HG02884 (cell line): Measurements from ENCODE around the gene SNTA1.
"Not testable (repeated sequence)": the region's sequence is repeated elsewhere in the genome, so short reads cannot be mapped to it uniquely, and the experiment has no call there.

Source experiments
- ATAC-seq: cut with Tn5 transposase; IDR thresholded peaks from one replicate; pipeline ENCODE4 v1.9.1; 2021; ENCODE audit warnings: mild to moderate bottlenecking, moderate library complexity; ENCODE audit not compliant: unreplicated experiment

Gene SNTA1

GRCh38 chr20:33400812-33401183, 42.8 kb downstream of the SNTA1 start:
- no peak for ATAC-seq

DNA sequence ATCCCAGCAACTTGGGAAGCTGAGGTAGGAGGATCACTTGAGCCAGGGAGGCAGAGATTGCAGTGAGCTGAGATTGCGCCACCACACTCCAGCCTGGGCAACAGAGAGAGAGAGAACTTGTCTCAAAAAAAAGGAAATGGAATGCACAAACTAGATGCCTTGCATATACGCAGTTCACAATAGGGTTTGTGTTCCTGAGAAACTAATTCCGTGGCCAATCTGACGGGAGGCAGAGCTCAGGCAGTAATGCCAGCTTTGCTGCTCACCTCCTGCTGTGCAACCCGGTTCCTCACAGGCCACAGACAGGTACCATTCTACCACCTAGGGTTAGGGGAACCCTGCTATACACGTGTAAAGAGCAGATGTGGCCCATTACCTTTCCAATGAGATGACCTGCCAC, 43.6 kb downstream of the SNTA1 start:
- no peak for ATAC-seq

DNA sequence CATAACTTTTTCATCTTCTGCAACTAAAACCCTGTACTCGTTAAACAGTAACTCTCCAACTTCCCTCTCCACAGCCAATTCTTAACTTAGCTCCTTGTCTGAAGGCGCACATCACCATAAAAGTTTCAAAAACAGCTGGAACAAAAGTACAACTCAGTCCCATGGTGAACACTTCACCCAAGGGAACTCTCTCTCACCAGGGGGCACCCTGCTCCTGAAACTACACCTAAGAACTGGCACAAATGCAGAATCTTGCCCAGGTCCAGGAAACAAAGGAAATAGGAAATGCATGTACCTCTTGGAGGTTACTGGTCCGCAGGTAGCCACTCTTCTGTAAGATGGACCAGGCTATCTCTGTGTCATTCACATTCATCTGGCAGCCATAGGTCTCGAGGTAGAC, 48.8 kb downstream of the SNTA1 start:
- ATAC-seq: no peak

GRCh38 chr20:33393609-33394008, 50.0 kb downstream of the SNTA1 start:
- no peak for ATAC-seq

GRCh38 chr20:33391722-33392415, 51.7 kb downstream of the SNTA1 start:
- ATAC-seq: no peak

DNA sequence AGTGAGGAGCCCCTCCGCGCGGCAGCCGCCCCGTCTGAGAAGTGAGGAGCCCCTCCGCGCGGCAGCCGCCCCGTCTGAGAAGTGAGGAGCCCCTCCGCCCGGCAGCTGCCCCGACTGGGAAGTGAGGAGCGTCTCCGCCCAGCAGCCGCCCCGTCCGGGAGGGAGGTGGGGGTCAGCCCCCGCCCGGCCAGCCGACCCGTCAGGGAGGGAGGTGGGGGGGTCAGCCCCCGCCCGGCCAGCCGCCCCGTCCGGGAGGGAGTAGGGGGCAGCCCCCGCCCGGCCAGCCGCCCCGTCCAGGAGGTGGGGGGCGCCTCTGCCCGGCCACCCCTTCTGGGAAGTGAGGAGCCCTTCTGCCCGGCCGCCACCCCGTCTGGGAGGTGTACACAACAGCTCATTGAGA, 54.2 kb downstream of the SNTA1 start:
- ATAC-seq: not testable (repeated sequence)

DNA sequence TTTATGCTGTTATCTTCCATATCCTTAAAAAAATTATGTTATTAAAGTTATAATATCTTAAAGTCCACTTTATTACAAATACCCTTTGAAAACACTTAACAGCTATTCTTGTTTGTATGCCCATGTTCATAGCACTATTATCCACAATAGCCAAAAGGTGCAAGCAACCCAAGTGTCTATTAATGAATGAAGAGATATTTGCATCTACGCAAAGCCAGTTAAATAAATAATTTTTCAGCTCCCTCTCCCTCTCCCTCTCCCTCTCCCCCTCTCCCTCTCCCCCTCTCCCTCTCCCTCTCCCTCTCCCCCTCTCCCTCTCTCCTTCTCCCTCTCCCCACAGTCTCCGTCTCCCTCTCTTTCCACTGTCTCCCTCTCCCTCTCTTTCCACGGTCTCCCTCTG, 55.3 kb downstream of the SNTA1 start:
- ATAC-seq: no peak

GRCh38 chr20:33387177-33387576, 56.4 kb downstream of the SNTA1 start:
- no peak for ATAC-seq

- no peak for ATAC-seq
These were observed 56.9 kb downstream of the SNTA1 start for GRCh38 chr20:33386673-33387072.

DNA sequence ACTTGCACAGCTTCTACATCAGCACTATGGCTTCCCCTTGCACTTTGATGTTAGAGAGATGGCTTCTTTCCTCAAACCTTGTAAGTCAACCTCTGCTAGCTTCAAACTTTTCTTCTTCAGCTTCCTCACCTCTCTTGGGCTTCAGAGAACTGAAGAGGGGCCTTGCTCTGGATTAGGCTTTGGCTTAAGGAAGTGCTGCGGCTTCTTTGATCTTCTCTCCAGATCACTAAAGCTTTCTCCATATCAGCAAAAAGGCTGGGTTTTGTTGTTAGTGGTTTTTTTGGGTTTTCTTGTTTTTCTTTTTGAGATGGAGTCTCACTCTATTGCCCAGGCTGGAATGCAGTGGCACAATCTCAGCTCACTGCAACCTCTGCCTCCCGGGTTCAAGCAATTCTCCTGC, 66.2 kb downstream of the SNTA1 start:
- no peak for ATAC-seq

DNA sequence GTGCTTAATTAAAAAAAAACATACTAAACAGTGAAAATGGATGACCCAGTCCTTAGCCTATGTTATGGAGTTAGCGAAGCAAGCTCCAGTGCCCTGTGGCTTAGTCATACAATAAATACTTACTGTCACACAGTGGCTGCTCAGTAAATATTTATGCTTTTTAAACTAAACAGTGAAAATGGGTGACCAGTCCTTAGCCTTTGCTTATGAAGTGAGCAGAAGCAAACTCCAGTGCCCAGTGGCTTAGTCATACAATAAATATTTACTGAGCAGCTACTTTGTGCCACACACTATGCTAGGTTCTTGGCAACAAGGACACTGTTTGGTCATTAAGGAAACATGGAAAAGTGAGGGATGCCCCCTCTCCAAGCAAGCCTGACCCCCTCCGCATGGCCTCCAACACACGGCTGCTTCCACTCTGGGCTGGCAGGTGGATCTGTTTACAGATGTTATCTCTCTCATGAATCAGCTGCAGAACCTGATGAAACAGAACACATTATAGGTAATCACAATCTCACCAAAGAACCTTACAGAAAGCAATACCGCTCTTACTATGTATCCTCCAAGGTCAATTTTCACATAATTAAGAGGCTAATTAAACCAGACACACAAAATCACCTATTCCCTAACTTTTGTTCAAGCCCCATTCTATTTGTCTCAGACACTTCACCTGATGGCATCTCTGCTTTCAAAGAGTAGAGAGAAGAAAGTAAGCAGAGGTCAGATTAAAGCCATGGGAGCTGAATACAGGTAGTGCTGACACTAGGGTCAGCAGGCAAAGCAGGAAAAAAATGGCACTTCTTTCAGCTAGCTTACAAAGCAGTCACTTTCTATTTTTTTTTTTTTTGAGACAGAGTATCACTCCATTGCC, 69.6 kb downstream of the SNTA1 start:
- ATAC-seq: no peak

GRCh38 chr20:33372993-33373441, 70.5 kb downstream of the SNTA1 start:
- ATAC-seq: no peak

- no peak for ATAC-seq
These were observed 73.3 kb downstream of the SNTA1 start for GRCh38 chr20:33370291-33370690.

DNA sequence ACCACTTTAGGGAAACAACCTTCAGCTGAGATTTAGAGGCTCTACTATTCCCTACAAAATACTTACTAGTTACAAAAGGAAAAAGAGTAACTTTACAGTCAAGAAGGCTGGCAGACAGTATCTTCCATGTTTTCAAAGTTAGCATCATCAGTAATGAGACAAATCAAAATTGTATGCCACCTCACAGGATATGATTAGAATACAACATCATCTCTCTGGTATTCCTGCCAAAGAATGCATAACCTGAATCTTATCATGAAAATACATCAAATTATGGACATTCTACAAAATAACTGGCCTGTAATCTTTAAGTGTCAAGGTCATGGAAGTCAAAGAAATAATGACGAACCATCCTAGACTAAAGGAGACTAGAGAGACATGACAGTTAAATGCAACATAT, 80.7 kb downstream of the SNTA1 start:
- ATAC-seq: no peak

GRCh38 chr20:33359399-33360261, 83.9 kb downstream of the SNTA1 start:
- ATAC-seq: no peak
